SH-SY5Y (cell line): ENCODE results near the gene SPTBN2.

Source experiments
- GATA2 ChIP-seq: IDR thresholded peaks from 2 replicates; pipeline ENCODE4 v1.6.1; 2011; ENCODE audit warnings: mild to moderate bottlenecking, low read depth, low read length
- GATA3 ChIP-seq: IDR thresholded peaks from 2 replicates; pipeline ENCODE4 v1.6.1; 2011; ENCODE audit warnings: low read depth, mild to moderate bottlenecking, low read length, moderate library complexity

DNA sequence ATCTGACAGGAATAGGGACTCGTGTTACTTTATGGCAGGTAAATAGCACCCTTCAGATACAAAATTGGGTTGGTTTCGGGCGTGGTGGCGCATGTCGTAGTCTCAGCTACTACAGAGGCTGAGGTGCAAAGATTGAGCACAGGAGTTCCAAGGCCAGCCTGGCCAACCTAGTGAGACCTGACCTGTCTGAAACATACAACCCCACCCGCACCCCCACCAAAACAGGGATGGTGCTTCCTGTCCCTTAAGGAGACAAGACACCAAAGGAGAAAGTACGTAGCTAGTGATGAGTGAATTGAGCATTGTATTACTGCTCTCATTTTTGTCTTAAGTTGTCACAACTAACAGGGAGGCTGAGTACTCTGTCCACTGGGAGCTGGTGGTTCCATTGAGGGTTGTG, 76.4 kb downstream of the SPTBN2 start:
- no peak for TF ChIP-seq GATA3
- no peak for TF ChIP-seq GATA2
